Measurements from ENCODE around the gene CPE.

Gene CPE

DNA sequence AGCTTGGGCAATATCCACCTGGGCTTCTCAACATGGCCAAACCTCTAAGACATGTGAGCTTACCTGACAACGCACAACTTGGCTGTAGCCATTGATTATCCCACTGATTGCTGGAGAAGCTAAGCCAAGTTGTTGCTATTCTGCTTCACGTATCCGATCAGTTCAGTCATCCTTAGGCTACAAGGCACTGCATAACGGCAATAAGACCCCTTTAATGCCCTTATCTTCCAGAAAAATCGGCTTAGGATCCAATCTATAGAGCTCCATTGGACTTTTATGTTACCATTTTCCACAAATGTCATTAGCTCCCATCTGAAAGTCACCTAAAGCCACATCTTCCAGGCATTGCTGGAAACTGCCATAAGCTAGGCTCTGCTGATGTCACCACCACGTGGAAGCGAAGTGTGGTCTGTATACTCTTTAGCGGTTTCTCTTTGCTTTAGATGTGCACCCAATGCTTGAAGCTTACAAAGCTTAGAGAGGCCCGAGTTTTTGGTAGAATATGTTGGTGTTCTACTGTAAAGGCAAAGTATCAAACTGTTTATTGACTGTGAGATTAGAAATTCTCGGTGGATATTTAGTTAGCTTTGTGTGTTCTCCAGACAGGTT is 163.1 kb downstream of the CPE start:
- no peak for TF ChIP-seq SIN3A (IDR thresholded peaks at IDR 0.05; ENCODE audit: borderline replicate concordance, insufficient read depth, low read length)
- TF ChIP-seq, protein P1, sequence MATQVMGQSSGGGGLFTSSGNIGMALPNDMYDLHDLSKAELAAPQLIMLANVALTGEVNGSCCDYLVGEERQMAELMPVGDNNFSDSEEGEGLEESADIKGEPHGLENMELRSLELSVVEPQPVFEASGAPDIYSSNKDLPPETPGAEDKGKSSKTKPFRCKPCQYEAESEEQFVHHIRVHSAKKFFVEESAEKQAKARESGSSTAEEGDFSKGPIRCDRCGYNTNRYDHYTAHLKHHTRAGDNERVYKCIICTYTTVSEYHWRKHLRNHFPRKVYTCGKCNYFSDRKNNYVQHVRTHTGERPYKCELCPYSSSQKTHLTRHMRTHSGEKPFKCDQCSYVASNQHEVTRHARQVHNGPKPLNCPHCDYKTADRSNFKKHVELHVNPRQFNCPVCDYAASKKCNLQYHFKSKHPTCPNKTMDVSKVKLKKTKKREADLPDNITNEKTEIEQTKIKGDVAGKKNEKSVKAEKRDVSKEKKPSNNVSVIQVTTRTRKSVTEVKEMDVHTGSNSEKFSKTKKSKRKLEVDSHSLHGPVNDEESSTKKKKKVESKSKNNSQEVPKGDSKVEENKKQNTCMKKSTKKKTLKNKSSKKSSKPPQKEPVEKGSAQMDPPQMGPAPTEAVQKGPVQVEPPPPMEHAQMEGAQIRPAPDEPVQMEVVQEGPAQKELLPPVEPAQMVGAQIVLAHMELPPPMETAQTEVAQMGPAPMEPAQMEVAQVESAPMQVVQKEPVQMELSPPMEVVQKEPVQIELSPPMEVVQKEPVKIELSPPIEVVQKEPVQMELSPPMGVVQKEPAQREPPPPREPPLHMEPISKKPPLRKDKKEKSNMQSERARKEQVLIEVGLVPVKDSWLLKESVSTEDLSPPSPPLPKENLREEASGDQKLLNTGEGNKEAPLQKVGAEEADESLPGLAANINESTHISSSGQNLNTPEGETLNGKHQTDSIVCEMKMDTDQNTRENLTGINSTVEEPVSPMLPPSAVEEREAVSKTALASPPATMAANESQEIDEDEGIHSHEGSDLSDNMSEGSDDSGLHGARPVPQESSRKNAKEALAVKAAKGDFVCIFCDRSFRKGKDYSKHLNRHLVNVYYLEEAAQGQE (IDR thresholded peaks at IDR 0.05; ENCODE audit: insufficient read depth in 1 of 2, low read depth in 2 of 2, low read length in 2 of 2) = no peak
- no peak for TF ChIP-seq POLR2AphosphoS5 (IDR thresholded peaks at IDR 0.05; ENCODE audit: low read depth, low read length)
- no peak for TF ChIP-seq TAF1 (IDR thresholded peaks at IDR 0.05; ENCODE audit: borderline replicate concordance, insufficient read depth, low read length)
- no peak for TF ChIP-seq FOXP2 (optimal IDR thresholded peaks at IDR 0.05; ENCODE audit: borderline replicate concordance, extremely low read depth, extremely low read length, insufficient read depth)

DNA sequence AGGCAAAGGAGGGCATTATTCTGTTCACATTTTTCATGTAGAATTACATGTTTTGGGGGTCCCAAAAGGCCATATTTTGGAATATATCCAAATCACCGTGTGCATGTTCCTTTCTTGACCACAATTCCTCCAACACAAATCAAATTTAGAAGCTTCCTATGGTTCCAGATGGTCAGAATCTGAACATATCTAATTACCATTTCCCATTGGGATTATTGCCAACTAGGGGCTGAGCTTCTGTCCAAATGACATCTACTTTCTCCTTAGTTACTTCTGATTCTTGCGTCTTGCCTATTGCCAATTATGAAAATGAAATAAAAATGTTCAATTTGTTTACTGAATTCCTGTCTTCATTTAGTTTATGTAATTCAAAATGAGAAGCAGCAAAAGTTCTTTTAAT is 163.7 kb downstream of the CPE start:
- TF ChIP-seq SIN3A (IDR thresholded peaks at IDR 0.05; ENCODE audit: borderline replicate concordance, insufficient read depth, low read length) (no peak), POLR2AphosphoS5 (IDR thresholded peaks at IDR 0.05; ENCODE audit: low read depth, low read length) (no peak)
- TF ChIP-seq, protein P1 (IDR thresholded peaks at IDR 0.05; ENCODE audit: insufficient read depth in 1 of 2, low read depth in 2 of 2, low read length in 2 of 2) = no peak

All from PFSK-1 (cell line).